Suppressor macrophage treated with lipopolysaccharide for 1 hour (primary cell): ENCODE data around the gene MKNK2.

Source experiments
- DNase-seq, 3 donors: peaks; one replicate each; pipeline ENCODE4 v3.0.0-alpha.2; 2020 to 2022

The MKNK2 gene

GRCh38 chr19:2056837-2057192 is 5.8 kb upstream of the MKNK2 start:
- DNase-seq: no peak

GRCh38 chr19:2055931-2056836 is 5.1 kb upstream of the MKNK2 start:
- no peak for DNase-seq

DNA sequence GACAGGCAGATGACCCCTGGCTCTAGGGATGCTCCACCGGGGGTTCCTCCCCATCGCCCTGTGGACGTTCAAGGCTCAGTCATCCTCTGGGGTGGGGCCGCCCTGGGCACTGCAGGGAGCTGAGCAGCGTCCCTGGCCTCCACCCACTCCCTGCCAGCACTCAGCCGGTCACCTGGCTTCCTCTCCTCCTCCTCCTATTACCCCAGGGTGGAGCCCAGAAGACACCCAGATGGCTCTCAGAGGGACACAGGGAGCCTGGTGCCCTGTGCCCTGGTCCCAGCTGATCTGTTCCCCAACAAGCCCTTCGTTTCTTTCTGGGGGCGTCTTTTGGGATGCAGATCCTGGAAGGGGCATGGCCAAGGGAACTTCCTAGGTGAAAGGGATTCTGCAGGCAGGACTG is 3.7 kb upstream of the MKNK2 start:
- DNase-seq: no peak

DNA sequence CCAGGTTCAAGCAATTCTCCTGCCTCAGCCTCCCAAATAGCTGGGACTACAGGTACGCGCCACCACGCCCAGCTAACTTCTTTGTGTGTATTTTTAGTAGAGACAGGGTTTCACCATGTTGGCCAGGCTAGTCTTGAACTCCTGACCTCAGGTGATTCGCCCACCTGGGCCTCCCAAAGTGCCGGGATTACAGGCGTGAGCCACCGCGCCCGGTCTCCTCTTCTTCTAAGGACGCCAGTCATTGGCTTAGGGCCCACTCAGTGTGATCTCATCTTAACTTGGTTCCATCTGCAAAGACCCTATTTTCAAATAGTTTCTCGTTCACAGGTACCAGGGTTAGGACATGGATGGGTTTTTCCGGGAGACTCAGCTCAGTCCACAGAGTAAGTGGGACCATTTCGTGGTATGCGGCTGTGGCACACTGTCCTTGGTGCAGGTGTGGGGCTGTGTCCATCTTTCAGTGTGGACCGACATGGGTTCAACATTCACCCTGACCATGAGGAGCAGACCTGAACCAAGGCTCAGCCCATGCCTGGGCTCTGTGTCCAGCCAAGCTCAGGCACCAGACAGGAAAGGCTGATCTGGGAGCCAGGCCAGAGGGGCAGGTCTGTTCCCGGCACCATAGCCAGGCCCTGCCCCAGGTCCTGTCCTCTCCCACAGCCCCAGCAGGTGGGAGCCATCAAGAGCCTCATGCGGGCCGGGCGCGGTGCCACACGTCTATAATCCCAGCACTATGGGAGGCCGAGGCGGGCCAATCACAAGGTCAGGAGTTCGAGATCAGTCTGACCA is 2.8 kb upstream of the MKNK2 start:
- no peak for DNase-seq

DNA sequence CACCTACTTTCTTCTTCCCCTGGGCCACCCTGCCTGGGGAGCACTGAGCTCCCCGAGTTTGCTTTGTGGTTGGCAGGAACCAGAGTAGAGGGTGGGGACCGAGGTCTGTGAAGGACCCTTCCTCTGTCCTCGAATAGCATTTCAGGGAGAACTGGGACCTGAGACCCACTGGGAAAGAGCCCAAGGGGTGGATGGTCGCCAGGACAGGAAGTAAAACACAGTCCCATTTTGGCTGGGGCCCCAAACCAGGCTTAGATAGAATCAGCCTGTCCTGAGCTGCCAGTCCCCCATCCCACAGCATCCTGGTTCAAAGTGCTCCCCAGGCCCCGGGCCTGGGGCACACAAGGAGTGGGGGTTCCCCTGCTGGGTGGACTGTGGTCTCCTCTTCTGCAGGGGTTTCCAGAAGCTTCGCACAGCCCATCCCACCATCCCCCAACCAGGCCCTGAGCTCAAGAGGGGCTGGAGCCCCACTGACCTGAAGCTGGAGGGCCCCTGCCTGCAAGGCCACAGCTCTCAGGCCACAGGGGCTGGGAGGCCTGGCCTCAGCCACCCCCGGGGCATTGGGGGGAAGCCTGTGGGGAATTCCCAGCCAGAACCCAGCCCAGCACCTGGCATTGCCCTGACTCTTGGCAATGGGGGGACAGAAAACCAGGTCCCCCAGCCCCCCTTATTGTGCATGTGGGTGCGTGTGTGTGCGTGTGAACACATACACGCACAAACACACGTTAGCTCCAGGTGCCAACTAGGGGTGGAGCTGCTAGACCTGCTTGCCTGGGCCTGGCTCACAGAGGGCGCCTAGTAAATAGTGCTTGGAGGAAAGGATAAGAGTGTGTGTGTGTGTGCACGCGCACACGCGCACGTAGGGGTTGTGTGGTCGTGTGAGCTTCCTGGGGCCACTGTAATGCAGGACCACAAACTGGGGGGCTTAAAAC is 995 bp upstream of the MKNK2 start:
- DNase-seq: no peak

DNA sequence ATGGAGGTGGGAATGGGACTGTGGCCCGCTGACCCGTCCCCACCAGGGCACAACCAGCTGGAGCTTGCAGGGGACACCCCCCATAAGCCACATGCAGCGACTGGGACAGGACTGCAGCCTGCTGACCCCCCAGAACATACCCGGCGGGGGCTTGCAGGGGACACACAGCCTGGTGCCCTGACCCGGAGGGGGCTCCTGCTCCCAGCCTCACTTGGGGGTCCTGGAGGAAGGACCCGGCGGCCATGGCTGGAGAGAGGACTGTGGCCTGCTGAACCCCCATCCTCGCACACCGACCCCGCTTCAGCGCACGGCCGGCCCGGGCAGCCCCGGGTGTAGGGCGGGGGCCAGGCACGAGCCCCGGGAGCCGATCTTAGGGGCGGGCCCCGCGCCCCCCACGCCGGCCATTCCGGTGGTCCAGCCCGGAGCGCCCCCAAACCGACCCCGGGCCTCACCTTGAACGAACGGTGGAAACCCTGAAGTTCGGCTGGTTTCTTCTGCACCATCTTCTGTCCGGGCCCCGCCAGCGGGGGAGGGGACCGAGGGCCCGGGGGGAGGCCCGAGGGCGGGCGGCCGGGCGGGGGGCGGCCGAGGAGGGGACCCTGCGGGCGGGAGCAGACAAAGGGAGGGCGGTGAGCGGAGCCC is 574 bp downstream of the MKNK2 start:
- DNase-seq: peak in 1 of 3 donors; percentile 33

GRCh38 chr19:2049741-2050348 is 1.2 kb downstream of the MKNK2 start:
- peak; percentile 58 to 68 (median 59) for DNase-seq

- DNase-seq: peak in 2 of 3 donors; percentile 39 to 42
Measured at GRCh38 chr19:2048959-2049740, 1.9 kb downstream of the MKNK2 start.

GRCh38 chr19:2048104-2048958 is 2.7 kb downstream of the MKNK2 start:
- DNase-seq: no peak

GRCh38 chr19:2047449-2048103 is 3.5 kb downstream of the MKNK2 start:
- DNase-seq: peak; percentile 38 to 57 (median 50)

- DNase-seq: no peak
Measured at GRCh38 chr19:2047076-2047448, 4.0 kb downstream of the MKNK2 start.

GRCh38 chr19:2046046-2046907 is 4.8 kb downstream of the MKNK2 start:
- no peak for DNase-seq

DNA sequence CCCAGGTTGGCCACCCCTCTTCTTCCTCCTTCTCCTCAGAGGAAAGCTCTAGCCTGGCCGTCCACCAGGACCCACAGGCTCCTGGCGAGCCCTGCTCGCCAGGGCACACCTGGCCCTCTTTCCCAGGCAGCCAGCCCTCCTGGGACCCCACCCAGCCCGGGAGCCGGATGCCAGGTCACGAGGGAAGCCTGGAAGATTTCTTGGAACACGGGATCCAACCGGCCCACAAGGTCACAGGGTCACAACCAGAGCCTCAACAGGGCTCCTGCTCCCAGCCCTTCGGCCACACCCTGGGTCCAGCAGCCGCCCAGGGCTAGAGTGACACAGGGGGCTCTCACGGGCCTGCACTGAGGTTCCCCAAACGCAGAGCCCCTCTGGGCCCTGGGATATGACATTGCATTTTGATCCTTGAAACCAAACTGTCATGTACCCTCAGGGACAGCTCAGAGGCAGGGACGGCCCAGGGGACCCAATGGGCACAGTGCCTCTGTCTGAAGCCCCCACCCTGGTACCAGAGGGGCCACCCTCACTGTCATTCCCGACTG is 5.5 kb downstream of the MKNK2 start:
- DNase-seq: no peak

DNA sequence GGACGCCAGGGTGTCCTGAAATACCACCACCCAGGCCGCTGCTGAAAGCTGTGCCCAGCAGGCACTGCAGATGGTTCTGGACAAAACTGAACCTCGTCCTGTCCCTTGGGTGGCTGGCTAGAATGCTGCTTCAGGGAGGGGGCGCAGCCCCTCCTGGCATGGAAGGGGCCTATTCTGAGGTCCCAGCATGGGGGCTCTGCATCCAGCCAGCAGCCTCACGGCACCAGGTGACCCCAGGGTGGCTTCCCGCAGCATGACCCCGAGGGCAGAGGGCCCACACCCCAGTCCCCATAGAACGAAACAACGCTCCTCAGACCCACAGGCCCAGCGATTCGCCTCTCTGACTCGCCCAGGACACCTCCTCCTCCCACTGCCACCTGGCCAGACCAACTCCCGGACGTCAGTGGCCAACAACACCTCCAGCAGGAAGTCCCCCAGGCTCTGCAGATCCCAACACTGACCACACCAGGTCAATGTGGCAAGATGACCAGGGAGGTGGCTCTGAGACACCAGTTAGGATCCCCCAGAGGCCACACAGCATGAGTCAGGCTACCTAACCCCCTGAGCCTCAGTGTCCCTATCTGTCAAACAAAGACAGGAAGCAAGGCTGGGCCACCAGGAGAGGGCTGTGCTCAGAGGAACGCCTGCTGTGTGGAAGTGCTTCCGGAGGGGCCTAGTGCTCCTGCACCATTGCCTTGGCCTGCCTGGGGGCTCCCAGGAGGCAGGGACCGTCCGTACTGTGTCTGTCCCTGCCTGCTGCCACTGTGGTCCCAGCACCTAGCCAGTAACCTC is 6.1 kb downstream of the MKNK2 start:
- no peak for DNase-seq

DNA sequence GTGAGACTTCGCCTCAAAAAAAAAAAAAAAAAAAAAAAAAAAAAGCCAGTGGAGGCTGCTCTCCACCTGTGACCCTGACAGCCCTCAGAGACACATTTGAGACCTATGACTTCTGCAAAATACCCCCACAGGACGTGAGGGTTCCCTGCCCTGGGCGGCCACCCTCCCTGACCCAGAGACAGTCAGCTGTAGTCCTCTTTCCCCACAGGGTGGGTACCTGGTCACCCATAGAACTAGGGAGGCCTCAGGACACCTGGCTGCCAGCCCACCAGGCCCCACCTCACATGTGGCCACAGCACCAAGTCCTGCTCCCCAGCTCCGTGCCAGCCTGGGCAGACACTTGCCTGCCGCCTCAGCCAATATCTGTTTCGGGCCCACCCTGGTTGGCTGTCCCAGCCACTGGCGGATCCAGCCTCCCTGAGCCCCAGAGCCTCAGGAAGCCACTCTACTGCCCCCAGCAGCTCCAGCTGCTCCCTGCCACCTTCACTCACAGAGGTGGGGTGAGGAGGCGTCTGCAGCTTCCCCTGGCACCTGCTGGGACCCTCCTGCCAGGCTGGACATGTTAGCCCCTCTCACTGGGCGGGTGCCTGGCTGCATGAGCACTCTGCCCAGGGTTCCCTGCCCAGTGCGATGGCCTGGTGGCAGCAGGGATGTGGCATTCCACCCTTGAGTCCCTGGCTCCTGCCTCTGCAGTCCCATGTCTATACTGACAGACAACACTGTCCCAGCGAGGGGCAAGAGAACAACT is 6.9 kb downstream of the MKNK2 start:
- no peak for DNase-seq

- no peak for DNase-seq
Measured at GRCh38 chr19:2043251-2043641, 7.8 kb downstream of the MKNK2 start.
